A549 (cell line): ENCODE results near the gene ANKRD13A. TPM values are rescaled to one million over a fixed set of nuclear protein-coding genes. Genes with fewer than 3 reads are reported as not detected.

Experiments
- ATAC-seq, 2 experiments: fragments of 200-7000 bp in 1 of 2; fragments of >200 bp in 1 of 2; cut with Nextera tagmentation in 1 of 2; cut with Tn5 transposase in 1 of 2; 3 replicates each; pipeline versions ENCODE4 v1.8.0 to v1.9.1; 2018 to 2020; ENCODE audit warnings: mild to moderate bottlenecking in 1 of 2, moderate library complexity in 1 of 2
- CTCF ChIA-PET: fragments of 300-600 bp; sonication (Branson Sonifier 250); formaldehyde crosslinking; extraction: SDS; loops from one replicate; lab custom pipeline; 2021; ENCODE audit warnings: antibody characterized with exemption, inconsistent platforms; lab: Yijun Ruan, JAX
- POLR2A ChIA-PET: fragments of 350-600 bp; formaldehyde crosslinking; extraction: SDS; loops from one replicate; lab custom pipeline; 2021; ENCODE audit warnings: antibody characterized with exemption, inconsistent platforms; lab: Yijun Ruan, JAX
- DNase-seq, 2 experiments: peaks; one replicate each; pipeline versions ENCODE4 v3.0.0 to v3.0.0-alpha.2; 2011 to 2016; ENCODE audit warnings: low read depth in 1 of 2, low spot score in 1 of 2
- FAIRE-seq: peaks from 2 replicates; lab custom pipeline; 2011; peaks lifted over from hg19 to GRCh38; lab: Jason Lieb, UNC
- H3K27ac ChIP-seq, 2 experiments: fragments of >200 bp; sonication (Bioruptor Twin); formaldehyde crosslinking; 3 replicates each; pipeline ENCODE4 v1.5.1; 2016 to 2017
- H3K4me1 ChIP-seq: fragments of >200 bp; sonication (Bioruptor Twin); formaldehyde crosslinking; 3 replicates; pipeline ENCODE4 v1.6.1; 2016
- H3K4me2 ChIP-seq: fragments of >200 bp; sonication (Bioruptor Twin); formaldehyde crosslinking; 3 replicates; pipeline ENCODE4 v1.6.1; 2016
- H3K4me3 ChIP-seq: fragments of >200 bp; sonication (Bioruptor Twin); formaldehyde crosslinking; 3 replicates; pipeline ENCODE4 v1.5.1; 2016
- H3K9me3 ChIP-seq: fragments of >200 bp; sonication (Bioruptor Twin); formaldehyde crosslinking; 3 replicates; pipeline ENCODE4 v1.6.1; 2016
- CHD2 ChIP-seq: fragments of 150-350 bp; IDR thresholded peaks from 2 replicates; pipeline ENCODE4 v1.6.1; 2014; ENCODE audit warnings: low read length; ENCODE audit not compliant: partially characterized antibody
- CHD4 ChIP-seq: fragments of 200-600 bp; sonication (generic); IDR thresholded peaks from 2 replicates; pipeline ENCODE4 v1.6.1; 2016; ENCODE audit warnings: antibody characterized with exemption, mild to moderate bottlenecking, borderline replicate concordance
- EHF ChIP-seq: fragments of 250-450 bp; sonication (Bioruptor Pico); IDR thresholded peaks from 2 replicates; pipeline ENCODE4 v1.5.0; 2020; ENCODE audit warnings: mild to moderate bottlenecking
- EP300 ChIP-seq, 2 experiments: fragments of >200 bp; sonication (Bioruptor Twin); formaldehyde crosslinking; IDR thresholded peaks; 2 replicates in 1 of 2; 3 replicates in 1 of 2; pipeline ENCODE4 v1.6.1; 2016 to 2017
- ESRRA ChIP-seq: fragments of 150-350 bp; IDR thresholded peaks from 2 replicates; pipeline ENCODE4 v1.6.1; 2014; ENCODE audit warnings: mild to moderate bottlenecking, low read length, borderline replicate concordance
- FOXS1 ChIP-seq: fragments of 250-450 bp; sonication (Bioruptor Pico); IDR thresholded peaks from 2 replicates; pipeline ENCODE4 v1.5.0; 2020; ENCODE audit warnings: mild to moderate bottlenecking, moderate library complexity
- GATA3 ChIP-seq: IDR thresholded peaks from 2 replicates; pipeline ENCODE4 v1.6.1; 2012; ENCODE audit warnings: borderline replicate concordance
- HOXB13 ChIP-seq: fragments of 250-450 bp; sonication (Bioruptor Pico); IDR thresholded peaks from 2 replicates; pipeline ENCODE4 v1.5.0; 2020; ENCODE audit warnings: low read depth, mild to moderate bottlenecking, moderate library complexity
- JUNB ChIP-seq: fragments of >200 bp; sonication (Bioruptor Twin); formaldehyde crosslinking; IDR thresholded peaks from 2 replicates; pipeline ENCODE4 v1.6.1; 2016
- MAFK ChIP-seq: fragments of 450-650 bp; IDR thresholded peaks from 2 replicates; pipeline ENCODE4 v1.6.1; 2014; ENCODE audit not compliant: partially characterized antibody
- MYC ChIP-seq: IDR thresholded peaks from 2 replicates; pipeline ENCODE4 v1.6.1; 2012; ENCODE audit warnings: mild to moderate bottlenecking, inconsistent platforms, low read length, improper control_type of control experiment, borderline replicate concordance
- NFE2L2 ChIP-seq: fragments of 150-350 bp; conservative IDR thresholded peaks from 2 replicates; pipeline ENCODE4 v1.6.1; 2014; ENCODE audit warnings: low read length
- RFX5 ChIP-seq: fragments of 450-650 bp; IDR thresholded peaks from 2 replicates; pipeline ENCODE4 v1.7.1; 2014; ENCODE audit warnings: antibody characterized with exemption, mild to moderate bottlenecking, moderate library complexity
- RNF2 ChIP-seq: fragments of 200-600 bp; sonication (generic); IDR thresholded peaks from 2 replicates; pipeline ENCODE4 v1.6.1; 2016; ENCODE audit warnings: low read depth, mild to moderate bottlenecking, antibody characterized with exemption, moderate library complexity, borderline replicate concordance
- SREBF2 ChIP-seq: fragments of 450-650 bp; IDR thresholded peaks from 2 replicates; pipeline ENCODE4 v1.6.1; 2014; ENCODE audit warnings: mild to moderate bottlenecking, moderate library complexity
- ZNF302 ChIP-seq: fragments of 250-450 bp; sonication (Bioruptor Pico); IDR thresholded peaks from 2 replicates; pipeline ENCODE4 v1.9.0; 2021; ENCODE audit warnings: inconsistent platforms, mild to moderate bottlenecking, moderate library complexity
- ZSCAN20 ChIP-seq: fragments of 250-450 bp; sonication (Bioruptor Pico); IDR thresholded peaks from 2 replicates; pipeline ENCODE4 v1.8.0; 2022; ENCODE audit warnings: mild to moderate bottlenecking, moderate library complexity
- WGBS: methylation state at CpG from one replicate; pipeline ENCODE4 v1.1.6; 2017; ENCODE audit errors: missing lambda C conversion rate; 5-methylcytosine and 5-hydroxymethylcytosine counted together
- polyA plus RNA-seq, 4 experiments: library from polyadenylated mRNA; depleted of rRNA in 3 of 4; stranded (reverse); fragments of >200 nt; fragmentation: RNase III in 1 of 4; extraction: RNeasy Plus Mini Kit Qiagen cat#74134 plus additional on column Dnase treatment in 1 of 4; gene quantifications; 2 replicates in 3 of 4; 3 replicates in 1 of 4; pipeline ENCODE4 v1.2.3, GENCODE V29; 2011 to 2017
- TF ChIP-seq, protein P1 (sequence below): fragments of >200 bp; sonication (Bioruptor Twin); formaldehyde crosslinking; IDR thresholded peaks from 3 replicates; pipeline ENCODE4 v1.5.1; 2016
- TF ChIP-seq, protein P2 (sequence below): fragments of >200 bp; sonication (Bioruptor Twin); formaldehyde crosslinking; IDR thresholded peaks from 3 replicates; pipeline ENCODE4 v1.6.1; 2016
- TF ChIP-seq, protein P3 (sequence below): IDR thresholded peaks from 2 replicates; pipeline ENCODE4 v1.6.1; 2012; ENCODE audit warnings: low read depth, borderline replicate concordance
- TF ChIP-seq, protein P4 (sequence below): fragments of 200-600 bp; sonication (generic); IDR thresholded peaks from 2 replicates; pipeline ENCODE4 v1.6.1; 2016; ENCODE audit warnings: antibody characterized with exemption, mild to moderate bottlenecking, moderate library complexity
- TF ChIP-seq, protein P5 (sequence below): IDR thresholded peaks from 2 replicates; pipeline ENCODE4 v1.6.1; 2012
- TF ChIP-seq, protein P6 (sequence below): IDR thresholded peaks from 2 replicates; pipeline ENCODE4 v1.6.1; 2012

The ANKRD13A gene
- polyA plus RNA-seq, 2 of the 4 experiments (the other 2 are of a cell fraction): 12.1 to 23.8 TPM

DNA sequence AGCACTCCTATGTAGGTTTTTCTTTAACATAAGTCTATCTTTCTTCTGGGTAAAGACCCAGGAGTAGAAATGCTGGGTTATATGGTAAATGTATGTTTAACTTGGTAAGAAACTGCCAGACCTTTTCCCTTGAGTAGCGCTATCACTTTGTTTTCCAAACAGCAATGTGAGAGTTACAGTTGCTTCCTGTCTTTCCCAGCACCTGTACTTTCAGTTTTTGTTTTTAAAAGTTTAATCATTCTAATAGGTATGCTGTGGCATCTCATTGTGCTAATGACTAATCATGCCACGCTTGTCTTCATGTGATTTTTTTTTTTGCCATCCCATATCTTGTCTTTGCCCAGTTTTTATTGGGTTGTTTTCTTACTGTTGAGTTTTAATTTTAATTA lies 31.2 kb upstream of the ANKRD13A start:
- POLR2A ChIA-PET: no interaction called here
- 95% methylated on average over 2 of the region's 2 CpGs for WGBS
- DNase-seq (no peak), FAIRE-seq (no peak), ATAC-seq (no peak; a peak in 1 of 6 replicates)
- no peak overlapping the region for H3K4me3 ChIP-seq
- no peaks in the 10 kb centered on the region for H3K4me1 ChIP-seq
- no peaks in the 10 kb centered on the region for H3K9me3 ChIP-seq
- TF ChIP-seq EP300 (IDR thresholded peaks at IDR 0.05) (no peak), JUNB (no peak), NFE2L2 (no peak), SREBF2 (no peak), MAFK (no peak), CHD2 (no peak), HOXB13 (no peak), ESRRA (no peak), RFX5 (no peak), MYC (no peak), FOXS1 (no peak), ZSCAN20 (CRISPR knock-in tag) (no peak), CHD4 (no peak), GATA3 (no peak)
- TF ChIP-seq, protein P1, sequence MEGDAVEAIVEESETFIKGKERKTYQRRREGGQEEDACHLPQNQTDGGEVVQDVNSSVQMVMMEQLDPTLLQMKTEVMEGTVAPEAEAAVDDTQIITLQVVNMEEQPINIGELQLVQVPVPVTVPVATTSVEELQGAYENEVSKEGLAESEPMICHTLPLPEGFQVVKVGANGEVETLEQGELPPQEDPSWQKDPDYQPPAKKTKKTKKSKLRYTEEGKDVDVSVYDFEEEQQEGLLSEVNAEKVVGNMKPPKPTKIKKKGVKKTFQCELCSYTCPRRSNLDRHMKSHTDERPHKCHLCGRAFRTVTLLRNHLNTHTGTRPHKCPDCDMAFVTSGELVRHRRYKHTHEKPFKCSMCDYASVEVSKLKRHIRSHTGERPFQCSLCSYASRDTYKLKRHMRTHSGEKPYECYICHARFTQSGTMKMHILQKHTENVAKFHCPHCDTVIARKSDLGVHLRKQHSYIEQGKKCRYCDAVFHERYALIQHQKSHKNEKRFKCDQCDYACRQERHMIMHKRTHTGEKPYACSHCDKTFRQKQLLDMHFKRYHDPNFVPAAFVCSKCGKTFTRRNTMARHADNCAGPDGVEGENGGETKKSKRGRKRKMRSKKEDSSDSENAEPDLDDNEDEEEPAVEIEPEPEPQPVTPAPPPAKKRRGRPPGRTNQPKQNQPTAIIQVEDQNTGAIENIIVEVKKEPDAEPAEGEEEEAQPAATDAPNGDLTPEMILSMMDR: no peak
- TF ChIP-seq, protein P2, sequence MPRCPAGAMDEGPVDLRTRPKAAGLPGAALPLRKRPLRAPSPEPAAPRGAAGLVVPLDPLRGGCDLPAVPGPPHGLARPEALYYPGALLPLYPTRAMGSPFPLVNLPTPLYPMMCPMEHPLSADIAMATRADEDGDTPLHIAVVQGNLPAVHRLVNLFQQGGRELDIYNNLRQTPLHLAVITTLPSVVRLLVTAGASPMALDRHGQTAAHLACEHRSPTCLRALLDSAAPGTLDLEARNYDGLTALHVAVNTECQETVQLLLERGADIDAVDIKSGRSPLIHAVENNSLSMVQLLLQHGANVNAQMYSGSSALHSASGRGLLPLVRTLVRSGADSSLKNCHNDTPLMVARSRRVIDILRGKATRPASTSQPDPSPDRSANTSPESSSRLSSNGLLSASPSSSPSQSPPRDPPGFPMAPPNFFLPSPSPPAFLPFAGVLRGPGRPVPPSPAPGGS: no peak
- TF ChIP-seq, protein P3, sequence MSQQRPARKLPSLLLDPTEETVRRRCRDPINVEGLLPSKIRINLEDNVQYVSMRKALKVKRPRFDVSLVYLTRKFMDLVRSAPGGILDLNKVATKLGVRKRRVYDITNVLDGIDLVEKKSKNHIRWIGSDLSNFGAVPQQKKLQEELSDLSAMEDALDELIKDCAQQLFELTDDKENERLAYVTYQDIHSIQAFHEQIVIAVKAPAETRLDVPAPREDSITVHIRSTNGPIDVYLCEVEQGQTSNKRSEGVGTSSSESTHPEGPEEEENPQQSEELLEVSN: no peak
- TF ChIP-seq, protein P4, sequence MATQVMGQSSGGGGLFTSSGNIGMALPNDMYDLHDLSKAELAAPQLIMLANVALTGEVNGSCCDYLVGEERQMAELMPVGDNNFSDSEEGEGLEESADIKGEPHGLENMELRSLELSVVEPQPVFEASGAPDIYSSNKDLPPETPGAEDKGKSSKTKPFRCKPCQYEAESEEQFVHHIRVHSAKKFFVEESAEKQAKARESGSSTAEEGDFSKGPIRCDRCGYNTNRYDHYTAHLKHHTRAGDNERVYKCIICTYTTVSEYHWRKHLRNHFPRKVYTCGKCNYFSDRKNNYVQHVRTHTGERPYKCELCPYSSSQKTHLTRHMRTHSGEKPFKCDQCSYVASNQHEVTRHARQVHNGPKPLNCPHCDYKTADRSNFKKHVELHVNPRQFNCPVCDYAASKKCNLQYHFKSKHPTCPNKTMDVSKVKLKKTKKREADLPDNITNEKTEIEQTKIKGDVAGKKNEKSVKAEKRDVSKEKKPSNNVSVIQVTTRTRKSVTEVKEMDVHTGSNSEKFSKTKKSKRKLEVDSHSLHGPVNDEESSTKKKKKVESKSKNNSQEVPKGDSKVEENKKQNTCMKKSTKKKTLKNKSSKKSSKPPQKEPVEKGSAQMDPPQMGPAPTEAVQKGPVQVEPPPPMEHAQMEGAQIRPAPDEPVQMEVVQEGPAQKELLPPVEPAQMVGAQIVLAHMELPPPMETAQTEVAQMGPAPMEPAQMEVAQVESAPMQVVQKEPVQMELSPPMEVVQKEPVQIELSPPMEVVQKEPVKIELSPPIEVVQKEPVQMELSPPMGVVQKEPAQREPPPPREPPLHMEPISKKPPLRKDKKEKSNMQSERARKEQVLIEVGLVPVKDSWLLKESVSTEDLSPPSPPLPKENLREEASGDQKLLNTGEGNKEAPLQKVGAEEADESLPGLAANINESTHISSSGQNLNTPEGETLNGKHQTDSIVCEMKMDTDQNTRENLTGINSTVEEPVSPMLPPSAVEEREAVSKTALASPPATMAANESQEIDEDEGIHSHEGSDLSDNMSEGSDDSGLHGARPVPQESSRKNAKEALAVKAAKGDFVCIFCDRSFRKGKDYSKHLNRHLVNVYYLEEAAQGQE: no peak
- TF ChIP-seq, protein P5, sequence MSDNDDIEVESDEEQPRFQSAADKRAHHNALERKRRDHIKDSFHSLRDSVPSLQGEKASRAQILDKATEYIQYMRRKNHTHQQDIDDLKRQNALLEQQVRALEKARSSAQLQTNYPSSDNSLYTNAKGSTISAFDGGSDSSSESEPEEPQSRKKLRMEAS: no peak
- no peak overlapping the region for H3K4me2 ChIP-seq
- CTCF ChIA-PET: interaction anchor here (0.5 kb wide), 1 partner anchor 8 kb away, joined by 4 read pairs; no protein-coding TSS in a partner anchor
- H3K27ac ChIP-seq: no peak overlapping the region; a peak in 1 of 6 replicates

DNA sequence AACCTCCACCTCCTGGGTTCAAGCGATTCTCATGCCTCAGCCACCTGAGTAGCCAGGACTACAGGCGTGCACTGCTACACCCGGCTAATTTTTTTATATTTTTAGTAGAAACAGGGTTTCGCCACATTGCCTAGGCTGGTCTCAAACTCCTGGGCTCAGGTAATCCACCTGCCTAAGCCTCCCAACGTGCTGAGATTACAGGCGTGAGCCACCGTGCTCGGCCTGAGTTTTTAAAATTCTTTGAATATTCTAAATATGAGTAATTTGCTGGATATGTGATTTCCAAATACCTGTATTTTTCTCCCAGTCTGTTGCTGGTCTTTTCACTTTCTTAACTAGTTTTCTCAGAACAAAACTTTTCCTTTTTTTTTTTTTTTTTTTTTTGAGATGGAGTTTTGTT lies 30.4 kb upstream of the ANKRD13A start:
- no peak for FAIRE-seq
- ChIA-PET CTCF (interaction anchor here (1.1 kb wide), 1 partner anchor 74 kb away, joined by 3 read pairs; no protein-coding TSS in a partner anchor), POLR2A (no interaction called here)
- no peak for DNase-seq
- no peak for ATAC-seq
- no peak overlapping the region for H3K27ac ChIP-seq
- no peak overlapping the region for H3K4me2 ChIP-seq
- no peak overlapping the region for H3K4me3 ChIP-seq
- no peaks in the 10 kb centered on the region for H3K9me3 ChIP-seq
- H3K4me1 ChIP-seq: no peaks in the 10 kb centered on the region
- TF ChIP-seq JUNB (no peak), ZNF302 (CRISPR knock-in tag) (no peak), MYC (no peak), EHF (CRISPR knock-in tag) (no peak), HOXB13 (no peak), NFE2L2 (no peak), RNF2 (no peak)
- TF ChIP-seq, protein P6, sequence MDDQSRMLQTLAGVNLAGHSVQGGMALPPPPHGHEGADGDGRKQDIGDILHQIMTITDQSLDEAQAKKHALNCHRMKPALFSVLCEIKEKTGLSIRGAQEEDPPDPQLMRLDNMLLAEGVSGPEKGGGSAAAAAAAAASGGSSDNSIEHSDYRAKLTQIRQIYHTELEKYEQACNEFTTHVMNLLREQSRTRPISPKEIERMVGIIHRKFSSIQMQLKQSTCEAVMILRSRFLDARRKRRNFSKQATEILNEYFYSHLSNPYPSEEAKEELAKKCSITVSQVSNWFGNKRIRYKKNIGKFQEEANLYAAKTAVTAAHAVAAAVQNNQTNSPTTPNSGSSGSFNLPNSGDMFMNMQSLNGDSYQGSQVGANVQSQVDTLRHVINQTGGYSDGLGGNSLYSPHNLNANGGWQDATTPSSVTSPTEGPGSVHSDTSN: no peak
- WGBS: 76% methylated on average over 8 of the region's 8 CpGs
